Stimulated activated CD8-positive, alpha-beta memory T cell treated with anti-CD3 and anti-CD28 coated beads, Interleukin-7, amount 100 ng/mL, for 1 hour (primary cell): ENCODE results near the gene TAGAP.

Source experiments
- DNase-seq, 2 donors: peaks; one replicate each; pipeline ENCODE4 v3.0.0-alpha.2; 2020; ENCODE audit warnings: low read depth in 2 of 2

The TAGAP gene

GRCh38 chr6:159071843-159072769 is 27.3 kb upstream of the TAGAP start:
- DNase-seq = no peak

GRCh38 chr6:159068904-159069578 is 24.2 kb upstream of the TAGAP start:
- DNase-seq = no peak

DNA sequence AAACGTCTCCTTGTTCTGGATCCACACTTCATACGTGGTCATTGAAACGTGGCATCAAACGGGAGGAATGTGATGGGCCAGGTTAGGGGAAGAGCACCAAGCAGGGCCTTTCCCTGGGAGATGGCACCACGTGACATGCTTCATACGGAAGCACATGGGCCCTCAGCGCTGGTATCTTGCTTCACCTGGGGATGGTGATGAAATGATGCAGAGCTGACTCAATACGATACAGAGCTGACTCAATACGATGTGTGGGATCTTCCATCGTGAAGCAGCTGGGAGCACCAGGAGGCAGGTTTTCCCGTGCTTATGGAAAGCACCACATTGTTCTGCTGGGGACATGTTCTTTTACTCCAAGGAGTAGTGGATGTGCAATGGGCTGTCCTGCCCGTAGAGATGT is 22.5 kb upstream of the TAGAP start:
- DNase-seq = no peak

GRCh38 chr6:159066483-159066882 is 21.7 kb upstream of the TAGAP start:
- DNase-seq = no peak

- DNase-seq = no peak
Observed at GRCh38 chr6:159065759-159066329, 21.1 kb upstream of the TAGAP start.

GRCh38 chr6:159065091-159065490 is 20.3 kb upstream of the TAGAP start:
- DNase-seq = no peak

- DNase-seq = no peak
Observed at GRCh38 chr6:159064477-159064876, 19.7 kb upstream of the TAGAP start.

DNA sequence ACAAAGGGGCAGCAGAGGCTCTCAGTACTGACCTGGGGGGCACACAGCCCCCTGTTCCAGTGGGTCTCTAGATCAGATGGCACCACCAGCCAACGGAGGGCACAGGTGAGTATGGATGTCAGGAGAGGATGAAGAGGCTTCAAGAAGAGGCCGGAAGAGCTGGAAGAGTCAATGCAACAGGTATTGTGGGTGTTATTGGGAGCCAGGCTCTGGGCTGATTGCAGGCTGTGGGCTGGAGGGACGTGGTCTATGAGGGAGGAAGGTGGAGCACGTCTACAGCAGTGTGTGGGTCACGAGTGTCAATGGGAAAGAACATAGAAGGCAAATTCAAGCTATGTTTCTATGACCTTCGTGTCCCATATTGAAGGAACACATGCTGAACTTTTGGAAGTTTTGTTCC is 18.8 kb upstream of the TAGAP start:
- no peak for DNase-seq

- DNase-seq = no peak
Observed at GRCh38 chr6:159062976-159063375, 18.2 kb upstream of the TAGAP start.

DNA sequence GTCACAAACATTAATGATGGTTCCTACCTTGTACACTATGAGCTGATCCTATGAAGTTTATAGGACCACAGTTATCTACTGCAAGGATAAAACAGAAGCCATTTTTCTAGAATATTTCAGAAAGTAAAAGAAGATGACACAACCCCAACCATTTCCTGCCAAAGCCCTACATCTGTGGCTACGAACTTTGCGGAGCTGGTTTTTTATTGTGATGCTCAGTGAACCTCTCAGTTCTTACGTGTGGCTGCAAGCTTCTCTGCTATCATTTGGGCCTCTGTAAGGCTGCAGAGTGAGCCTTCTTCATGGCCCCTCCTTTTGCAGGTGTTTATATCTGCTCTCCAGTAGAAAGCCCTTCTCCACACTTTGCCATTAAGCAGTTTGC is 17.8 kb upstream of the TAGAP start:
- DNase-seq = no peak

DNA sequence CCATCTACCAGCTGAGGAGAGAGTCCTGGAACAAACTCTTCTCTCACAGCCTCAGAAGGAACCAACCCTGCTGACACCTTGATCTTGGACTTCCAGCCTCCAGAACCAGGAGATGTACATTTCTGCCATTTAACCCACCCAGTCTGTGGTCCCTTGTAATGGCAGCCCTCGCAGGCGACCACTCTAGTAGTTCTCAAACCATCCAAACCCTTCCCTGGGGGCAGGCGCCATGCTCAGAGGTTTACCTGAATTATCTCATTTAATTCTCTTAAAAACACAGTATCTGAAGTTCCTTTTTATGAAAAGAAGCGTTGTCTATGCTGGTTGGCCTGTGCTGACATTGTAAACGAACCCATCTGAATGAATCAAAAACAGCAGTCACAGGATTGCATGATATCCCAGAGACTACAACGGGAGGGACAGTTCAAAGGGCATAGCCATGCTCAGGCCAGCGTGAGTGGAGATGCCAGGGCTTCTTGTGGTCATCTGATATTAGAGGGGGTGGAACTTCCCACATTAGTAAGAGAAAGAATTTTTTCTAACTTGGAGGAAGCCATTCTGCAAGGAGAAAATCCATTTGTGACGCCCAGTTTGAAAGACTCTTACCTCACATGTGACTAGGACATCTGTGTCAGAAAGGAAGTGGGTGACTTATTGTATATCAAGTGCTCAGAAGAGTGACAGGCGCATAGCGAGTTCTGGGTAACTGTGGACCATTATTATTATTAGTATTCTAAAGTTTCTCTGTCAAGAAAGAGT is 17.2 kb upstream of the TAGAP start:
- DNase-seq = no peak

GRCh38 chr6:159061146-159061545 is 16.4 kb upstream of the TAGAP start:
- no peak for DNase-seq

DNA sequence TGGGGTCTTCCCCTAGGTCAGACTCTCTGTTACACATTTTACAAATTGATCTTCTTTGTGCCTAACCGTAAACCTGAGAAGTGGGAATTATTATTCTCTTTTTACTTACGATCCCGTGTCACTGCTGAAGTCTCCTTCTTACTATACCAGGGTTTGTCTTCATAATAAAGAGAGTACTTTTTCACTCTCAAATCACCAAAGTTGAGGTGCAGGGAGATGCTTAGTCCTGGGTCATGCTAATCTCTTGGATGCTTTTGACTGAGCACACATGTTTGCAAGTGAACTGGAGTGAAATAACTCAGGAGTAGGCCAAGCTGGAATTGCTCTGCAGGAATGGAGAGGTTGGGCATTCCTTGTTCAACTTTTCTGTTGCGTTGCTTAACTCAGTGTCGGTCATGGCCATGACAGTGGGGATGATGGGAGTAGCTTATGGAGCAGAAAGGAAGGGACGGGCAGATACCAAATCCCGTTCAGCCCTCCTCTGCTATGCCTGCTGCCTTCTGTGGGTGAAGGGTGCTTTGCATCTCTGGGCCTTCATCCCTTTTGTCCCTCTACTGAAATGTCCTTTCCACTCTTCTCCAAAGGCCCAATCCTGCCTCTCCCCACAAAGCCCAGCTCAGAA is 15.2 kb upstream of the TAGAP start:
- no peak for DNase-seq

- DNase-seq = no peak
Observed at GRCh38 chr6:159059141-159059540, 14.3 kb upstream of the TAGAP start.

- DNase-seq = no peak
Observed at GRCh38 chr6:159056899-159057298, 12.1 kb upstream of the TAGAP start.

DNA sequence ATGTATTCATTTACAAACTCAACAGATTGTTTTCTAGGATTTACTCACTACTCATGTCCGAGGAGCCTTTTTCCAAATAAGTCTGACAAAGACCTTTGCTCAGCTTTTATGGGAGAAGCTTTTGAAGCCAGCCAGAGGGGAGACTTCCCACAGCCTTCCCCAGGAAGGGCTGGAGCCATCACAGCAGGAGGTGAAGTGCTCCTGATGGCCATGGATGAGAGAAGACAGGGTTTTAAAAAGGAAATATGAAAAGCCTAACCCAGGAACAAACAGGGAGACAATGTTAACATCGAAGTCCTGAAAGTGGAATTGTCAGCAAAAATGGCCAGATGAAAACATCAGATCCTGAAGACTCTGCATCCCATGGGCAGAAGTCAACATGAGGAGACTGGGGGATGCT is 11.6 kb upstream of the TAGAP start:
- DNase-seq = no peak

- DNase-seq = no peak
Observed at GRCh38 chr6:159056003-159056402, 11.2 kb upstream of the TAGAP start.

GRCh38 chr6:159053781-159054398 is 9.1 kb upstream of the TAGAP start:
- DNase-seq = no peak

DNA sequence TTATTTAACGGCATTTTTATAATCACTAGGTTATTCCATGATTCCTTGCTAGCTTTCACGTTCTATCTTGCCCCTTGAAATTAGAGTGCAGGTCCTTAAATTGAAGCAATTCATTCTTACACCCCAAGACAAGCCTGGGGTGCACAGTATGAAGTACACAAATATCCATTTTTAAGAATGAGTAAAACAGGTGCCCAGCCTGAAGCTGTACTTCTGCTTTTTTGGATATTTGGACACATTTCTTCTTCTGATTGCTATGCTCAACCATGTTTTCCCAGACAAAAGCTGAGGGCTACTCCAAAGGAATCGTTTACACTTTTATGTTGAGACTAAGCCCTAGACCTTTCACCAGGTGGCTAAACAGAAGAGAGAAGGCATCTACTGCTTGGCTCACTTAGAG is 7.9 kb upstream of the TAGAP start:
- no peak for DNase-seq

DNA sequence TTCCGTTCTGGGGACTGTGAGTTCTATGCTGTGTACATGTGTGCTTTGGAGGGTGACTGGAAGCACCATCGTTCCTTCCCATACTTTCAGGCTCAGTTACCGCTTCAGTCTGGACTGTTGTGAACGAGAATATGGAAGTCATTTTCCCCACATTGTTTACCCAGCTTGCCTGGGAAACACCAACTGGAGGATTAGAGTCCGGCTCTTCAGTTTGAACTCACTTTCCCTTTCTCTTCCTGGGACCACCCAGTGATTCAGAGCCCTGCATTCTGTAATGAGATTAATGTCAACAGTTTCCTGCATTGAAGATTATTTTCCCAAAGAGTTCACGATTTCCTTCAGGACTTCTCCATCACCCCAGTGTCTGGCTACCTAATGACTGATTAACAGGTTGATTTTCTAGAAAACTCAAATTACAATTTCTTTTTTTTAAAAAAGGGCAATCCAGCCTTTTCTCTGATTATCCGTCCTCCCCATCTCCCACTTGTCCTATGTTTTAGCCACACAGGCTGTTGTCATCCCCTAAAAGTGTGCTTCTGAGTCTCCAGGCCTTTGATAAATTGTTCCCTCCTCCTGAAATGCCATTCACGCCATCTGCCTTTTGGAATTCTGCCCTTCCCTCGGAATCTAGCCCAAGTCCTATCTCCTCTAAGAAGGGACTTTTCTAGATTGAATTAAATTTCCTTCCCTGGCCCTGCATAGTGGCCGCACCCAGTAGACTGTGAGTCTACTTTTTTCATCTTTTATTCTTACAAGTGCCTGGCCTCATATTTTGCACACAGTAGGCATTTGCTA is 3.3 kb upstream of the TAGAP start:
- DNase-seq = no peak
